HepG2 (cell line): Measurements from ENCODE around the gene LAMC1. TPM values are rescaled to one million over a fixed set of nuclear protein-coding genes. Genes with fewer than 3 reads are reported as not detected.

Experiments used
- ARNT2 ChIP-seq: sonication (generic); formaldehyde crosslinking; IDR thresholded peaks from 2 replicates; pipeline ENCODE4 v1.8.0; 2022; ENCODE audit warnings: mild to moderate bottlenecking, low read depth, missing genetic modification reagents, moderate library complexity
- EP300 ChIP-seq, 3 experiments: sonication (generic) in 1 of 3; formaldehyde crosslinking in 1 of 3; IDR thresholded peaks; 2 replicates each; pipeline versions ENCODE4 v1.5.1 to v1.6.1; 2011 to 2020; ENCODE audit warnings: low read depth in 2 of 3, low read length in 2 of 3, borderline replicate concordance in 1 of 3, improper control_type of control experiment in 1 of 3, mild to moderate bottlenecking in 1 of 3, missing genetic modification reagents in 1 of 3, moderate library complexity in 1 of 3
- FOXK1 ChIP-seq: sonication (generic); formaldehyde crosslinking; IDR thresholded peaks from 2 replicates; pipeline ENCODE4 v1.4.0; 2020; ENCODE audit warnings: low read depth, missing genetic modification reagents, borderline replicate concordance
- ISX ChIP-seq: sonication (generic); formaldehyde crosslinking; conservative IDR thresholded peaks from 2 replicates; pipeline ENCODE4 v1.5.0; 2020; ENCODE audit warnings: missing genetic modification reagents
- JARID2 ChIP-seq: sonication (generic); formaldehyde crosslinking; IDR thresholded peaks from 2 replicates; pipeline ENCODE4 v1.8.1; 2023; ENCODE audit warnings: missing genetic modification reagents, inconsistent platforms; ENCODE audit not compliant: insufficient replicate concordance
- KAT2B ChIP-seq: fragments of 150-350 bp; IDR thresholded peaks from 2 replicates; pipeline ENCODE4 v1.6.1; 2014; ENCODE audit warnings: low read depth, low read length, borderline replicate concordance
- KDM1A ChIP-seq: IDR thresholded peaks from 2 replicates; pipeline ENCODE4 v1.6.1; 2016; ENCODE audit warnings: missing compliant biosample characterization
- MEF2D ChIP-seq: sonication (generic); formaldehyde crosslinking; IDR thresholded peaks from 2 replicates; pipeline ENCODE4 v1.5.1; 2020; ENCODE audit warnings: mild to moderate bottlenecking, missing genetic modification reagents
- NFE2 ChIP-seq: sonication (generic); formaldehyde crosslinking; IDR thresholded peaks from 2 replicates; pipeline ENCODE4 v1.4.0; 2020; ENCODE audit warnings: missing genetic modification reagents
- NFIC ChIP-seq: IDR thresholded peaks from 2 replicates; pipeline ENCODE4 v1.6.1; 2012; ENCODE audit warnings: mild to moderate bottlenecking, low read length, inconsistent platforms
- ONECUT2 ChIP-seq: sonication (generic); formaldehyde crosslinking; IDR thresholded peaks from 2 replicates; pipeline ENCODE4 v1.4.0; 2020; ENCODE audit warnings: missing genetic modification reagents
- PCBP2 ChIP-seq: fragments of 200-400 bp; formaldehyde crosslinking; optimal IDR thresholded peaks from 2 replicates; pipeline ENCODE3; 2018; ENCODE audit warnings: low read length, low read depth; ENCODE audit not compliant: poor library complexity, severe bottlenecking
- RCOR2 ChIP-seq: IDR thresholded peaks from 2 replicates; pipeline ENCODE4 v1.6.1; 2016; ENCODE audit warnings: missing biosample characterization, missing genetic modification reagents
- RXRA ChIP-seq: sonication (generic); formaldehyde crosslinking; IDR thresholded peaks from 2 replicates; pipeline ENCODE4 v1.5.1; 2020; ENCODE audit warnings: missing genetic modification reagents
- SRY ChIP-seq: sonication (generic); formaldehyde crosslinking; IDR thresholded peaks from 2 replicates; pipeline ENCODE4 v1.8.0; 2022; ENCODE audit warnings: mild to moderate bottlenecking, missing genetic modification reagents
- TBP ChIP-seq: sonication (generic); formaldehyde crosslinking; IDR thresholded peaks from 2 replicates; pipeline ENCODE4 v1.5.0; 2020; ENCODE audit warnings: missing genetic modification reagents
- TCF7L2 ChIP-seq: IDR thresholded peaks from 2 replicates; pipeline ENCODE4 v1.6.1; 2011; ENCODE audit warnings: mild to moderate bottlenecking, low read depth, low read length, moderate library complexity
- ZBTB42 ChIP-seq: sonication (generic); formaldehyde crosslinking; IDR thresholded peaks from 2 replicates; pipeline ENCODE4 v1.5.0; 2020; ENCODE audit warnings: mild to moderate bottlenecking, missing genetic modification reagents
- ZKSCAN5 ChIP-seq: sonication (generic); formaldehyde crosslinking; IDR thresholded peaks from 2 replicates; pipeline ENCODE4 v1.5.1; 2020; ENCODE audit warnings: mild to moderate bottlenecking, missing genetic modification reagents
- ZNF12 ChIP-seq: sonication (generic); formaldehyde crosslinking; IDR thresholded peaks from 2 replicates; pipeline ENCODE4 v1.5.0; 2020; ENCODE audit warnings: missing genetic modification reagents
- ZNF124 ChIP-seq: sonication (generic); formaldehyde crosslinking; IDR thresholded peaks from 2 replicates; pipeline ENCODE4 v1.4.0; 2020; ENCODE audit warnings: missing genetic modification reagents
- ZNF260 ChIP-seq: sonication (generic); formaldehyde crosslinking; IDR thresholded peaks from 2 replicates; pipeline ENCODE4 v1.4.0; 2020; ENCODE audit warnings: missing genetic modification reagents, low read depth, mild to moderate bottlenecking, borderline replicate concordance
- ZNF460 ChIP-seq: sonication (generic); formaldehyde crosslinking; IDR thresholded peaks from 2 replicates; pipeline ENCODE4 v1.5.1; 2020; ENCODE audit warnings: missing genetic modification reagents, mild to moderate bottlenecking, borderline replicate concordance
- ZNF761 ChIP-seq: sonication (generic); formaldehyde crosslinking; conservative IDR thresholded peaks from 2 replicates; pipeline ENCODE4 v1.4.0; 2020; ENCODE audit warnings: mild to moderate bottlenecking, missing genetic modification reagents
- ZNF792 ChIP-seq: IDR thresholded peaks from 2 replicates; pipeline ENCODE4 v1.6.1; 2016
- polyA plus RNA-seq, 8 experiments: library from polyadenylated mRNA; depleted of rRNA in 3 of 8; stranded (reverse) in 7 of 8; unstranded in 1 of 8; fragments of >200 nt; fragmentation: Illumina TruSeq in 4 of 8; extraction: Trizol in 4 of 8; gene quantifications; 2 replicates each; pipeline versions ENCODE4 v1.2.1 to v1.2.3, GENCODE V29; 2011 to 2016; ENCODE audit warnings: low read depth in 4 of 8, missing spikeins in 1 of 8, mixed read lengths in 1 of 8; ENCODE audit not compliant: insufficient read depth in 1 of 8
- total RNA-seq, 5 experiments: library from RNA; depleted of rRNA; stranded (reverse); fragments of >200 nt; fragmentation: Illumina TruSeq; extraction: Trizol; gene quantifications; 2 replicates each; pipeline ENCODE4 v1.2.3, GENCODE V29; 2016; ENCODE audit warnings: low read depth in 1 of 5
- TF ChIP-seq, protein P1 (sequence below): sonication (generic); formaldehyde crosslinking; IDR thresholded peaks from 2 replicates; pipeline ENCODE4 v1.5.1; 2020; ENCODE audit warnings: missing genetic modification reagents, mild to moderate bottlenecking, borderline replicate concordance
- TF ChIP-seq, protein P2 (sequence below): sonication (generic); formaldehyde crosslinking; IDR thresholded peaks from 2 replicates; pipeline ENCODE4 v1.4.0; 2020; ENCODE audit warnings: low read depth, mild to moderate bottlenecking, missing genetic modification reagents
- TF ChIP-seq, protein P3 (sequence below): IDR thresholded peaks from 2 replicates; pipeline ENCODE4 v1.6.1; 2018; ENCODE audit warnings: missing genetic modification reagents, mild to moderate bottlenecking, missing compliant biosample characterization
- TF ChIP-seq, protein P4 (sequence below): sonication (generic); formaldehyde crosslinking; conservative IDR thresholded peaks from 2 replicates; pipeline ENCODE4 v1.4.0; 2020; ENCODE audit warnings: missing genetic modification reagents

LAMC1 gene
- total and polyA plus RNA-seq, 2 of the 13 experiments (the other 11 are each of a cell fraction or from before 2014, with no cell fraction given), result 58.5 to 137 TPM

DNA sequence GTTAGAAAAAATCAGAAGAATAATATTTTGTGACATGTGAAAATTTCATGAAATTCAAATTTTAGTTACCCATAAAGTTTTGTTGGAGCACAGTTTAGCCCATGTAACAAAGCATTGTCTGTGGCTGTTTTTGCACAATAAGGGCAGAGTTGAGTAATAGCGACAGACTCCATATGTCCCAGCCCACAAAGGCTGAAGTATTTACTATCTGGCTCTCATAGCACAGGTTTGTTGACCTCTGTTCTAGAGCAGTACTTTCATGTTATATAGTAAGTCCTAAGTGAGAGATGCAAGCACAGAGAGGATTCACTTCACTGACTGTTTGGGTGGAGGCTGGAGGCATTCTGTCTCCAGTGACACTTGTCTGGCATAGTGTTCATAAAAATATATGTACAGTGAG lies 6.8 kb downstream of the LAMC1 start (continued):
- TF ChIP-seq FOXK1 (CRISPR knock-in tag) (peak; percentile 81; the same call in 1 of the 2 replicates), ZKSCAN5 (CRISPR knock-in tag) (no peak), EP300 (IDR thresholded peaks at IDR 0.05; ENCODE audit: low read depth in 2 of 2, low read length in 2 of 2) (peak; percentile 88 to 94), EP300 (CRISPR knock-in tag; IDR thresholded peaks at IDR 0.05; ENCODE audit: borderline replicate concordance) (peak; percentile 88), ARNT2 (no peak), KAT2B (no peak), ISX (CRISPR knock-in tag) (no peak), SRY (no peak), ZNF260 (no peak), ZBTB42 (CRISPR knock-in tag) (no peak), TBP (CRISPR knock-in tag) (no peak), ZNF12 (CRISPR knock-in tag) (peak; percentile 97), NFIC (peak; percentile 75; the same call in 1 of the 2 replicates), ONECUT2 (CRISPR knock-in tag) (no peak), RXRA (CRISPR knock-in tag) (peak; percentile 75; the same call in 1 of the 2 replicates), ZNF124 (0 out of 2 replicates have a peak, but pooled peaks have one; percentile 67), ZNF761 (no peak), JARID2 (no peak), ZNF460 (CRISPR knock-in tag) (no peak), ZNF792 (CRISPR knock-in tag) (peak; percentile 75; the same call in 1 of the 2 replicates), MEF2D (CRISPR knock-in tag) (no peak), PCBP2 (no peak), TCF7L2 (no peak; the same call in 1 of the 2 replicates), NFE2 (CRISPR knock-in tag) (no peak), KDM1A (CRISPR knock-in tag) (peak; percentile 40; the same call in 1 of the 2 replicates), RCOR2 (CRISPR knock-in tag) (peak; percentile 86; the same call in 1 of the 2 replicates)
- TF ChIP-seq, protein P1, sequence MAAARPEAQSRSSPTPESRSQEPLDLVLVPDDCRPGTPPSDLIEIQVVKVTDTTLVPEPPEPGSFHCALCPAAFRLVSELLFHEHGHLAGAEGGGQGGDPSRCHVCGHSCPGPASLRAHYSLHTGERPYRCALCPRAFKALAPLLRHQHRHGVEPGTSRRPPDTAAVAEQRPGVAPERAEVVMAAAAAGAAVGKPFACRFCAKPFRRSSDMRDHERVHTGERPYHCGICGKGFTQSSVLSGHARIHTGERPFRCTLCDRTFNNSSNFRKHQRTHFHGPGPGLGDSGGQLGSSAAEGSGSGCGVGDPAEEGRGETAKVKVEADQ (CRISPR knock-in tag), result no peak
- TF ChIP-seq, protein P2, sequence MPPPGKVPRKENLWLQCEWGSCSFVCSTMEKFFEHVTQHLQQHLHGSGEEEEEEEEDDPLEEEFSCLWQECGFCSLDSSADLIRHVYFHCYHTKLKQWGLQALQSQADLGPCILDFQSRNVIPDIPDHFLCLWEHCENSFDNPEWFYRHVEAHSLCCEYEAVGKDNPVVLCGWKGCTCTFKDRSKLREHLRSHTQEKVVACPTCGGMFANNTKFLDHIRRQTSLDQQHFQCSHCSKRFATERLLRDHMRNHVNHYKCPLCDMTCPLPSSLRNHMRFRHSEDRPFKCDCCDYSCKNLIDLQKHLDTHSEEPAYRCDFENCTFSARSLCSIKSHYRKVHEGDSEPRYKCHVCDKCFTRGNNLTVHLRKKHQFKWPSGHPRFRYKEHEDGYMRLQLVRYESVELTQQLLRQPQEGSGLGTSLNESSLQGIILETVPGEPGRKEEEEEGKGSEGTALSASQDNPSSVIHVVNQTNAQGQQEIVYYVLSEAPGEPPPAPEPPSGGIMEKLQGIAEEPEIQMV (CRISPR knock-in tag), result no peak
- TF ChIP-seq, protein P3, sequence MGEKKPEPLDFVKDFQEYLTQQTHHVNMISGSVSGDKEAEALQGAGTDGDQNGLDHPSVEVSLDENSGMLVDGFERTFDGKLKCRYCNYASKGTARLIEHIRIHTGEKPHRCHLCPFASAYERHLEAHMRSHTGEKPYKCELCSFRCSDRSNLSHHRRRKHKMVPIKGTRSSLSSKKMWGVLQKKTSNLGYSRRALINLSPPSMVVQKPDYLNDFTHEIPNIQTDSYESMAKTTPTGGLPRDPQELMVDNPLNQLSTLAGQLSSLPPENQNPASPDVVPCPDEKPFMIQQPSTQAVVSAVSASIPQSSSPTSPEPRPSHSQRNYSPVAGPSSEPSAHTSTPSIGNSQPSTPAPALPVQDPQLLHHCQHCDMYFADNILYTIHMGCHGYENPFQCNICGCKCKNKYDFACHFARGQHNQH (CRISPR knock-in tag), result peak; percentile 66; the same call in 1 of the 2 replicates
- TF ChIP-seq, protein P4, sequence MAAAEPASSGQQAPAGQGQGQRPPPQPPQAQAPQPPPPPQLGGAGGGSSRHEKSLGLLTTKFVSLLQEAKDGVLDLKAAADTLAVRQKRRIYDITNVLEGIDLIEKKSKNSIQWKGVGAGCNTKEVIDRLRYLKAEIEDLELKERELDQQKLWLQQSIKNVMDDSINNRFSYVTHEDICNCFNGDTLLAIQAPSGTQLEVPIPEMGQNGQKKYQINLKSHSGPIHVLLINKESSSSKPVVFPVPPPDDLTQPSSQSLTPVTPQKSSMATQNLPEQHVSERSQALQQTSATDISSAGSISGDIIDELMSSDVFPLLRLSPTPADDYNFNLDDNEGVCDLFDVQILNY (CRISPR knock-in tag), result no peak
